ENCODE measurements around the gene PHACTR4. TPM values are rescaled to one million over a fixed set of nuclear protein-coding genes. Genes with fewer than 3 reads are reported as not detected.

PHACTR4 gene
- total and polyA plus RNA-seq, 2 donors (not counting 3 experiments of a cell fraction or from before 2014, with no cell fraction given), result 25.4 to 61.0 TPM

DNA sequence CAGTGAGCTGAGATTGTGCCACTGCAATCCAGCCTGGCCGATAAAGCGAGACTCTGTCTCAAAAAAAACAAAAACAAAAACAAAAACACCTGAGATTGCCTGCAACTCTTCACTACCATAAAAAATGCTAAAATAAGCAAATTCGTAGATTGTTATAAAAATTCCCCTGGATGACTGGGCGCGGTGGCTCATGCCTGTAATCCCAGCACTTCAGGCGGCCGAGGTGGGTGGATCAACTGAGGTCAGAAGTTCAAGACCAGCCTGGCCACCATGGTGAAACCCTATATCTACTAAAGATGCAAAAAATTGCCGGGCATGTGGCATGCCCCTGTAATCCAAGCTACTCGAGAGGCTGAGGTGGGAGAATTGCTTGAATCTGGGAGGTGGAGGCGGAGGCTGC is 30.0 kb upstream of the PHACTR4 start:
- Histone ChIP-seq H3K9ac (replicated peaks; ENCODE audit: extremely low read depth, insufficient read depth, low read length) (no peak overlapping the region), H3K4me1 (ENCODE audit: control insufficient read depth, extremely low read depth, insufficient read depth, low read length) (no peaks in the 10 kb centered on the region), H3K4me3 (replicated peaks in 1 of 3; ENCODE audit: insufficient read depth in 1 of 3, low read depth in 1 of 3, low read length in 3 of 3) (no peak overlapping the region), H3K9me3 (replicated peaks; ENCODE audit: control insufficient read depth, insufficient read depth, low read length) (no peaks in the 10 kb centered on the region), H4K20me1 (replicated peaks; ENCODE audit: control insufficient read depth, extremely low read depth, insufficient read depth, low read length) (no peaks in the 10 kb centered on the region), H3K79me2 (ENCODE audit: control insufficient read depth, insufficient read depth, low read length) (no peaks in the 10 kb centered on the region), H3K27ac (ENCODE audit: insufficient read depth, low read depth, low read length) (no peak overlapping the region), H3K4me2 (ENCODE audit: insufficient read depth, low read length) (no peak overlapping the region), H3K9me1 (replicated peaks; ENCODE audit: control insufficient read depth, extremely low read depth, insufficient read depth, low read length) (no peaks in the 10 kb centered on the region), H2AFZ (ENCODE audit: low read depth, low read length) (no peak overlapping the region), H3K27me3 (ENCODE audit: control insufficient read depth in 2 of 2, insufficient read depth in 2 of 2, low read length in 2 of 2) (no peaks in the 10 kb centered on the region), H3K36me3 (ENCODE audit: control insufficient read depth in 2 of 2, extremely low read depth in 1 of 2, insufficient read depth in 2 of 2, low read length in 2 of 2) (peaks cover 0 to 6% of the 10 kb centered on the region in 2 experiments)
- dilution Hi-C loops (cut with MboI; ENCODE audit: extremely low pct_ligation_motif_present, low sequenced_read_pairs) (no loop called here), intact Hi-C loops (cut with micrococcal nuclease) (no loop called here)
- DNase-seq (ENCODE audit: low read depth, low spot score) (no peak), FAIRE-seq (no peak)
- TF ChIP-seq GATA2 (IDR thresholded peaks at IDR 0.05; ENCODE audit: insufficient read depth, insufficient read length, low read depth, low read length) (no peak), MYC (IDR thresholded peaks at IDR 0.05; ENCODE audit: low read depth, low read length) (no peak)
- ChIA-PET POLR2A (interaction anchor here (1.4 kb wide), 1 partner anchor 242 kb away, joined by 4 read pairs; no protein-coding TSS in a partner anchor), CTCF (interaction anchor here (0.8 to 2.4 kb wide), 3 partner anchors 11 to 20 kb away, joined by 5 to 12 read pairs (median 5); partner anchors contain the start of gene MED18)
- BruUV-seq (replicated peaks), result no TSS peak

DNA sequence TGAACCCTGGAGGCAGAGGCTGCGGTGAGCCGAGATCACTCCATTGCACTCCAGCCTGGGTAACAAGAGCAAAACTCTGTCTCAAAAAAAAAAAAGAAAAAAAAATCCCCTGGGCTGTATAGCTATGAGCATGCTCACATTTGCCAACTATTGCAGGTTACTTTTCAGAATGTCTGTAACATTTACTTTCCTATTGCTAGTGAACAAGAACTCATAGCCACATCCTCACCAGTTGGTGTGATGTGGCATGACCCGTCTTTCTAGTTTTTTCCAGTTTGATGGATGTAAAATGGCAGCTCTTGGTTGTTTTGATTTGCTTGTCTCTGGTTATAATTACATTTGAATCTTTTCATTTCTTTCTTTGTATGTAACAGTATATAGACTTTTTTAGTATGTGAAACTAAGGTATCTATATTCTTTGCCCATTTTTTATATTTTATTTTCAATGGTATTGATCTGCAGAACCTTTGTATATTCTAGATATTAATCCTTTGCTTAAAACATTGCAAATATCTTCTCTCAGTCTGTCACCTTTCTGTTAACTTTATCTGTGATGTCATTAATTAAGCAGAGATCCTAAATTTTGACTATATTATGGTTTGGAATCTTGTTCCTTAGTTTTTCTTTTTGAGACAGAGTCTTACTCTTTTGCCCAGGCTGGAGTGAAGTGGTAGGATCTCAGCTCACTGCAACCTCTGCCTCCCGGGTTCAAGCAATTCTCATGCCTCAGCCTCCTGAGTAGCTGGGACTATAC is 29.1 kb upstream of the PHACTR4 start:
- dilution Hi-C loops (cut with MboI; ENCODE audit: extremely low pct_ligation_motif_present, low sequenced_read_pairs) (no loop called here), intact Hi-C loops (cut with micrococcal nuclease) (no loop called here)
- H3K9me3 ChIP-seq (replicated peaks; ENCODE audit: control insufficient read depth, insufficient read depth, low read length), result no peaks in the 10 kb centered on the region
- no TSS peak for BruUV-seq (replicated peaks)
- ChIA-PET POLR2A (interaction anchor here (1.4 kb wide), 1 partner anchor 241 kb away, joined by 4 read pairs; no protein-coding TSS in a partner anchor), CTCF (interaction anchor here (0.8 to 1.6 kb wide), 3 partner anchors 12 to 92 kb away, joined by 4 to 5 read pairs (median 5); partner anchors contain the start of gene MED18)
- no peaks in the 10 kb centered on the region for H3K27me3 ChIP-seq (ENCODE audit: control insufficient read depth in 2 of 2, insufficient read depth in 2 of 2, low read length in 2 of 2)
- no peak overlapping the region for H3K9ac ChIP-seq (replicated peaks; ENCODE audit: extremely low read depth, insufficient read depth, low read length)
- no peak for DNase-seq (ENCODE audit: low read depth, low spot score)
- H3K4me3 ChIP-seq (replicated peaks in 1 of 3; ENCODE audit: insufficient read depth in 1 of 3, low read depth in 1 of 3, low read length in 3 of 3), result no peak overlapping the region
- no peak overlapping the region for H2AFZ ChIP-seq (ENCODE audit: low read depth, low read length)
- no peaks in the 10 kb centered on the region for H4K20me1 ChIP-seq (replicated peaks; ENCODE audit: control insufficient read depth, extremely low read depth, insufficient read depth, low read length)
- H3K79me2 ChIP-seq (ENCODE audit: control insufficient read depth, insufficient read depth, low read length), result no peaks in the 10 kb centered on the region
- no peaks in the 10 kb centered on the region for H3K4me1 ChIP-seq (ENCODE audit: control insufficient read depth, extremely low read depth, insufficient read depth, low read length)
- H3K9me1 ChIP-seq (replicated peaks; ENCODE audit: control insufficient read depth, extremely low read depth, insufficient read depth, low read length), result no peaks in the 10 kb centered on the region
- no peak for FAIRE-seq
- no peak for TF ChIP-seq CTCF (IDR thresholded peaks at IDR 0.05; ENCODE audit: extremely low read depth in 1 of 2, insufficient read depth in 1 of 2, low read depth in 1 of 2, low read length in 2 of 2)
- no peak overlapping the region for H3K4me2 ChIP-seq (ENCODE audit: insufficient read depth, low read length)
- H3K27ac ChIP-seq (ENCODE audit: insufficient read depth, low read depth, low read length), result no peak overlapping the region
- H3K36me3 ChIP-seq (ENCODE audit: control insufficient read depth in 2 of 2, extremely low read depth in 1 of 2, insufficient read depth in 2 of 2, low read length in 2 of 2), result peaks cover 0 to 1% of the 10 kb centered on the region in 2 experiments

All from endothelial cell of umbilical vein (primary cell).